Measurements from ENCODE around the gene MBNL3. TPM values are rescaled to one million over a fixed set of nuclear protein-coding genes. Genes with fewer than 3 reads are reported as not detected.

Gene MBNL3
- total and polyA plus RNA-seq, 9 of the 15 experiments (the other 6 are each of a cell fraction or from before 2014, with no cell fraction given) = under 0.01 to 0.25 (median 0.16) TPM

DNA sequence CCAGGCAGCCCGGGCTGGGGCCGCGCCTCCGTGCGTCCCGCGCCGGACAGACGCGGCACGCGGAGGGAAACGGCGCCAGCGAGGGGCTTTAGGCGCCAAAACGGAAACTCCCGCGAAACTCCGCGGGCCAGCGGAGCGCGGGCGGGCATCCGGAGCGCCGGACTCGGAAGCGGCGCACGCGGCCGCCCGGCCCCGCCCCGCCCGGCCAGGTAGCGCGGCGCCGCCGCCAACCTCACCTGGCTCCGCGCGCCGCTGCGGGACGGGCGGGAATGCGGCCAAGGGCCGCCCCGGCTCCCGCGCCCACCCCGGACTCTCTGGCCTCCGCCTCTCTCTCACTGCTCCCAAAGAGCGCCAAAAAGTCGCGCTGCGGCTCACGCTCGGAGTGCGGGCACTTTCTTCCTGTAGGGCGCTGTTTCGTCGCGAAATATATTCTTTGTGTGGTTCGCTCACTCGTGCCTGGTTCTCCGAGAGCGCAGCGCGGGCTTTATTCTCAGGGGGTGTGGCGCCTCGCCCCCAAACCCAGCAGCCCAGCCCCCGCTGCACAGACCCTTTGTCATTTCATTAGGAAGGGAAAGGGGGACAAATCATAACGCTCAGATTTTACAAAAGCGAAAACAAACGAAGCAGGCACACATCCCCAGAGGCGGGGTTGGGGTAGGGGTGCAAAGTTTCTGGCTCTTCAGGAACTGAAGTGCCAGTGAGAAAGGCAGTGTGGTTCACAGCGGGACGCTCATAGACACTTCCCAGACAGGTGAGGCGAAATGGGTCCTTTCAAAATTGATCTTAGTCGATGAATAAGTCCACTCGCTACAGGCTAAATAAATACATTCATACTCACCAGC lies 961 bp upstream of the MBNL3 start:
- Histone ChIP-seq H3K9me3 (replicated peaks; ENCODE audit: control insufficient read depth, insufficient read depth, low read depth, low read length) (no peaks in the 10 kb centered on the region), H3K4me3 (no peak overlapping the region), H3K9me1 (ENCODE audit: control insufficient read depth, insufficient read depth, low read length) (no peaks in the 10 kb centered on the region), H2AFZ (ENCODE audit: low read depth, low read length) (no peak overlapping the region), H3K27ac (ENCODE audit: extremely low read depth, low read depth, low read length) (no peak overlapping the region), H3K27me3 (ENCODE audit: control insufficient read depth in 2 of 2, insufficient read depth in 2 of 2, low read length in 2 of 2) (no peaks in the 10 kb centered on the region), H3K79me2 (ENCODE audit: control insufficient read depth, insufficient read depth, low read length) (no peaks in the 10 kb centered on the region), H3K9ac (ENCODE audit: insufficient read depth in 1 of 2, low read depth in 2 of 2, low read length in 2 of 2) (no peak overlapping the region), H4K20me1 (replicated peaks; ENCODE audit: control insufficient read depth, insufficient read depth, low read length) (no peaks in the 10 kb centered on the region), H3K4me2 (ENCODE audit: insufficient read depth, low read length) (no peak overlapping the region), H3K4me1 (replicated peaks in 1 of 2; ENCODE audit: control insufficient read depth in 2 of 2, insufficient read depth in 2 of 2, low read length in 2 of 2) (peaks cover 0 to 7% of the 10 kb centered on the region in 2 experiments; a peak in 1 of 5 replicates), H3K36me3 (ENCODE audit: control insufficient read depth, insufficient read depth, low read length) (no peaks in the 10 kb centered on the region)
- ATAC-seq = no peak
- ChIA-PET POLR2A (no interaction called here), CTCF (ENCODE audit: low intra/inter-chr PET ratio) (no interaction called here)
- 66% methylated on average over 16 of the region's 86 CpGs for WGBS (ENCODE audit: insufficient coverage, low coverage, missing lambda C conversion rate)
- intact Hi-C loops (cut with micrococcal nuclease) (no loop called here), in situ Hi-C loops (cut with MboI) (no loop called here)
- DNase-seq (ENCODE audit: extremely low read depth in 1 of 4, low spot score in 3 of 4) = no peak
- no TSS peak for BruUV-seq (replicated peaks)
- TF ChIP-seq RBM14 (IDR thresholded peaks at IDR 0.05; ENCODE audit: borderline replicate concordance, insufficient read depth, low read depth, low read length) (no peak), HNRNPUL1 (IDR thresholded peaks at IDR 0.05; ENCODE audit: low read length) (no peak), KAT2B (IDR thresholded peaks at IDR 0.05; ENCODE audit: low read depth, low read length) (no peak), ZSCAN29 (IDR thresholded peaks at IDR 0.05) (no peak), TOE1 (IDR thresholded peaks at IDR 0.05; ENCODE audit: borderline replicate concordance) (no peak), TOE1 (CRISPR knock-in tag; IDR thresholded peaks at IDR 0.05; ENCODE audit: borderline replicate concordance, low read depth) (no peak), HDAC1 (IDR thresholded peaks at IDR 0.05) (no peak), ZNF764 (CRISPR knock-in tag; IDR thresholded peaks at IDR 0.05; ENCODE audit: low read depth) (no peak)
- TF ChIP-seq, protein P1, sequence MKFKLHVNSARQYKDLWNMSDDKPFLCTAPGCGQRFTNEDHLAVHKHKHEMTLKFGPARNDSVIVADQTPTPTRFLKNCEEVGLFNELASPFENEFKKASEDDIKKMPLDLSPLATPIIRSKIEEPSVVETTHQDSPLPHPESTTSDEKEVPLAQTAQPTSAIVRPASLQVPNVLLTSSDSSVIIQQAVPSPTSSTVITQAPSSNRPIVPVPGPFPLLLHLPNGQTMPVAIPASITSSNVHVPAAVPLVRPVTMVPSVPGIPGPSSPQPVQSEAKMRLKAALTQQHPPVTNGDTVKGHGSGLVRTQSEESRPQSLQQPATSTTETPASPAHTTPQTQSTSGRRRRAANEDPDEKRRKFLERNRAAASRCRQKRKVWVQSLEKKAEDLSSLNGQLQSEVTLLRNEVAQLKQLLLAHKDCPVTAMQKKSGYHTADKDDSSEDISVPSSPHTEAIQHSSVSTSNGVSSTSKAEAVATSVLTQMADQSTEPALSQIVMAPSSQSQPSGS (CRISPR knock-in tag; IDR thresholded peaks at IDR 0.05) = no peak
- no peak for FAIRE-seq
